Subcutaneous adipose tissue (tissue), 4 donors: ENCODE data around the gene CKMT1A. TPM values are rescaled to one million over a fixed set of nuclear protein-coding genes. Genes with fewer than 3 reads are reported as not detected.
"Not testable (repeated sequence)": the region's sequence is repeated elsewhere in the genome, so short reads cannot be mapped to it uniquely, and the experiment has no call there.

ENCODE experiments used
- CTCF ChIP-seq: fragments of 450-650 bp; IDR thresholded peaks from one replicate; pipeline ENCODE4 v1.5.1; 2016; ENCODE audit warnings: low read depth, mild to moderate bottlenecking, control low read depth, antibody characterized with exemption, moderate library complexity
- small RNA-seq: library from RNA; depleted of rRNA; stranded (forward); fragments of <200 nt; gene quantifications from one replicate; pipeline ENCODE3, GENCODE V24; 2016
- total RNA-seq, 4 donors: library from RNA; depleted of rRNA; stranded (reverse); fragments of >200 nt; gene quantifications; one replicate each; pipeline ENCODE4 v1.1.0, GENCODE V29; 2016

Gene CKMT1A
- total RNA-seq, 4 donors from 2014 or later = not detected

- not testable (repeated sequence) for TF ChIP-seq CTCF
Observed at GRCh38 chr15:43746245-43746902, 52.7 kb downstream of the CKMT1A start, which contains the start of gene PDIA3. TSS of gene PDIA3 (plus strand) at chr15:43746438. CDS start at chr15:43746540, 102 bp downstream.

- TF ChIP-seq CTCF = no peak
Observed at GRCh38 chr15:43748376-43748775, 54.7 kb downstream of the CKMT1A start.

Small RNA genes within 50 kb of the gene (small RNA-seq; reads per million reads assigned to genes)
- not detected for gene PDIA3P2
- not detected for gene RNU6-353P
- gene RNU6-354P = not detected

Other genes with a start within 250 kb of the CKMT1A start
- gene TP53BP1, start 200.7 kb upstream of the CKMT1A start, total RNA-seq = 10 to 100 TPM; 29.3 to 49.5 (median 40.2) TPM
- 10 to 100 TPM; 11.5 to 16.6 (median 14.4) TPM for gene MAP1A, start 176.3 kb upstream of the CKMT1A start, total RNA-seq
- 10 to 100 TPM; 10.6 to 37.2 (median 23.5) TPM for gene PPIP5K1, start 103.7 kb upstream of the CKMT1A start, total RNA-seq
- gene CKMT1B, start 99.8 kb upstream of the CKMT1A start, total RNA-seq = under 1 TPM in 1 of 4 donors, not detected in 3; 0.68 TPM
- under 1 TPM; 0.19 to 0.85 (median 0.27) TPM for gene STRC, start 75.1 kb upstream of the CKMT1A start, total RNA-seq
- 1 to 10 TPM in 3 of 4 donors, under 1 TPM in 1; 0.88 to 3.7 (median 1.7) TPM for gene CATSPER2, start 45.0 kb upstream of the CKMT1A start, total RNA-seq
- 100 to 1,000 TPM in 3 of 4 donors, 10 to 100 TPM in 1; 87.6 to 129 (median 121) TPM for gene PDIA3, start 52.6 kb downstream of the CKMT1A start, total RNA-seq
- 1 to 10 TPM; 2.6 to 4.4 (median 3.1) TPM for gene ELL3, start 83.1 kb downstream of the CKMT1A start, total RNA-seq
- gene SERF2, start 98.5 kb downstream of the CKMT1A start, total RNA-seq = 1,000 to 10,000 TPM in 1 of 4 donors, 100 to 1,000 TPM in 3; 542 to 1,015 (median 749) TPM
- gene SERINC4, start 106.4 kb downstream of the CKMT1A start, total RNA-seq = not detected
- gene HYPK, start 106.7 kb downstream of the CKMT1A start, total RNA-seq = 10 to 100 TPM; 10.4 to 36.8 (median 15.9) TPM
- 10 to 100 TPM; 10.7 to 14.8 (median 12.9) TPM for gene MFAP1, start 130.8 kb downstream of the CKMT1A start, total RNA-seq
- 1 to 10 TPM; 4.7 to 9.7 (median 6.8) TPM for gene WDR76, start 133.1 kb downstream of the CKMT1A start, total RNA-seq